GM23338 (cell line): ENCODE data around the gene MLF2. TPM values are rescaled to one million over a fixed set of nuclear protein-coding genes. Genes with fewer than 3 reads are reported as not detected.

Experiments used
- ATAC-seq: fragments of 200-7000 bp; cut with Tn5 transposase; 3 replicates; pipeline ENCODE4 v1.9.1; 2020
- DNase-seq: peaks from one replicate; pipeline ENCODE4 v3.0.0-alpha.2; 2015; ENCODE audit warnings: low spot score
- H2AFZ ChIP-seq: fragments of 200-600 bp; sonication (generic); 2 replicates; pipeline ENCODE4 v1.8.0; 2016; ENCODE audit warnings: antibody characterized with exemption, mild to moderate bottlenecking, moderate library complexity
- H3F3A ChIP-seq: fragments of 200-600 bp; sonication (generic); replicated peaks from 2 replicates; pipeline ENCODE4 v1.8.0; 2017; ENCODE audit warnings: antibody characterized with exemption, mixed run types, low read depth
- H3K27ac ChIP-seq: fragments of 200-600 bp; sonication (generic); 2 replicates; pipeline ENCODE4 v1.6.1; 2016; ENCODE audit warnings: low read depth
- H3K27me3 ChIP-seq: fragments of 200-600 bp; sonication (generic); 2 replicates; pipeline ENCODE4 v1.8.0; 2016; ENCODE audit warnings: mild to moderate bottlenecking, mixed run types, moderate library complexity; ENCODE audit not compliant: insufficient read depth
- H3K36me3 ChIP-seq: fragments of 200-600 bp; sonication (generic); 2 replicates; pipeline ENCODE4 v1.8.0; 2016; ENCODE audit warnings: mild to moderate bottlenecking; ENCODE audit not compliant: insufficient read depth
- H3K4me1 ChIP-seq: fragments of 200-600 bp; sonication (generic); 2 replicates; pipeline ENCODE4 v1.8.0; 2016; ENCODE audit warnings: mild to moderate bottlenecking, moderate library complexity; ENCODE audit not compliant: insufficient read depth
- H3K4me2 ChIP-seq: fragments of 200-600 bp; sonication (generic); 2 replicates; pipeline ENCODE4 v1.7.1; 2017; ENCODE audit warnings: mixed run types
- H3K4me3 ChIP-seq: fragments of 200-600 bp; sonication (generic); 2 replicates; pipeline ENCODE4 v1.6.1; 2016; ENCODE audit warnings: mixed run types
- H3K79me2 ChIP-seq: fragments of 200-600 bp; sonication (generic); replicated peaks from 2 replicates; pipeline ENCODE4 v1.8.0; 2017; ENCODE audit warnings: mild to moderate bottlenecking; ENCODE audit not compliant: insufficient read depth
- H3K9me2 ChIP-seq: fragments of 200-600 bp; sonication (generic); 2 replicates; pipeline ENCODE4 v1.8.0; 2017; ENCODE audit not compliant: insufficient read depth
- H4K20me1 ChIP-seq: fragments of 200-600 bp; sonication (generic); replicated peaks from 2 replicates; pipeline ENCODE4 v1.8.0; 2017; ENCODE audit warnings: mild to moderate bottlenecking; ENCODE audit not compliant: insufficient read depth
- H3K27ac Mint-ChIP-seq: 2 replicates; pipeline ENCODE4 v1.8.0; 2020; ENCODE audit warnings: inconsistent platforms, mild to moderate bottlenecking, moderate library complexity, mixed read lengths
- H3K27me3 Mint-ChIP-seq: 3 replicates; pipeline ENCODE4 v1.8.0; 2022; ENCODE audit warnings: low read depth, mild to moderate bottlenecking, moderate library complexity, mixed read lengths, inconsistent platforms; ENCODE audit not compliant: insufficient read depth, poor library complexity
- H3K36me3 Mint-ChIP-seq: 3 replicates; pipeline ENCODE4 v1.8.0; 2021; ENCODE audit warnings: low read depth, mild to moderate bottlenecking, inconsistent platforms, moderate library complexity, mixed read lengths
- H3K4me1 Mint-ChIP-seq: 3 replicates; pipeline ENCODE4 v1.8.0; 2020; ENCODE audit warnings: mild to moderate bottlenecking, inconsistent platforms, mixed read lengths
- H3K4me3 Mint-ChIP-seq: 3 replicates; pipeline ENCODE4 v1.8.0; 2021; ENCODE audit warnings: moderate library complexity, mild to moderate bottlenecking, inconsistent platforms, mixed read lengths
- H3K9me3 Mint-ChIP-seq: 3 replicates; pipeline ENCODE4 v1.8.0; 2020; ENCODE audit warnings: moderate library complexity, mild to moderate bottlenecking, inconsistent platforms, mixed read lengths
- CREB1 ChIP-seq: fragments of 250-450 bp; sonication (Bioruptor Pico); IDR thresholded peaks from 2 replicates; pipeline ENCODE4 v1.5.0; 2020; ENCODE audit warnings: low read depth, mild to moderate bottlenecking, moderate library complexity
- EZH2 ChIP-seq: fragments of 200-600 bp; sonication (generic); IDR thresholded peaks from one replicate; pipeline ENCODE4 v1.8.0; 2017; ENCODE audit warnings: antibody characterized with exemption, mild to moderate bottlenecking, low read depth; ENCODE audit not compliant: unreplicated experiment
- EZH2phosphoT487 ChIP-seq: fragments of 200-600 bp; sonication (generic); IDR thresholded peaks from one replicate; pipeline ENCODE4 v1.8.1; 2018; ENCODE audit warnings: antibody characterized with exemption; ENCODE audit not compliant: unreplicated experiment
- JUNB ChIP-seq: IDR thresholded peaks from one replicate; pipeline ENCODE4 v1.6.1; 2016; ENCODE audit warnings: antibody characterized with exemption; ENCODE audit not compliant: unreplicated experiment
- NANOG ChIP-seq: IDR thresholded peaks from 2 replicates; pipeline ENCODE4 v1.6.1; 2016; ENCODE audit warnings: antibody characterized with exemption, borderline replicate concordance
- POLR2AphosphoS5 ChIP-seq: IDR thresholded peaks from 2 replicates; pipeline ENCODE4 v1.6.1; 2016; ENCODE audit warnings: antibody characterized with exemption, low read depth
- STAT1 ChIP-seq: IDR thresholded peaks from one replicate; pipeline ENCODE4 v1.6.1; 2016; ENCODE audit warnings: antibody characterized with exemption; ENCODE audit not compliant: unreplicated experiment
- ZNF114 ChIP-seq: fragments of 250-450 bp; sonication (Bioruptor Pico); IDR thresholded peaks from 2 replicates; pipeline ENCODE4 v1.5.0; 2020; ENCODE audit warnings: mild to moderate bottlenecking, moderate library complexity
- ZNF331 ChIP-seq: fragments of 250-450 bp; sonication (Bioruptor Pico); IDR thresholded peaks from 2 replicates; pipeline ENCODE4 v1.5.0; 2020; ENCODE audit warnings: low read depth, mild to moderate bottlenecking, moderate library complexity
- polyA plus RNA-seq: library from polyadenylated mRNA; unstranded; fragments of >200 nt; fragmentation: Nextera tagmentation; extraction: Ambion mirVana; gene quantifications from 2 replicates; pipeline ENCODE4 v1.2.1, GENCODE V29; 2016
- total RNA-seq: library from RNA; depleted of rRNA; stranded (reverse); fragments of >200 nt; shearing (Covaris generic); gene quantifications from 2 replicates; pipeline ENCODE4 v1.2.3, GENCODE V29; 2014
- TF ChIP-seq, protein P1 (sequence below): fragments of 250-450 bp; sonication (Bioruptor Pico); IDR thresholded peaks from 2 replicates; pipeline ENCODE4 v1.5.0; 2020; ENCODE audit warnings: mild to moderate bottlenecking, moderate library complexity
- TF ChIP-seq, protein P2 (sequence below), 2 experiments: fragments of 200-600 bp in 1 of 2; sonication (generic) in 1 of 2; conservative IDR thresholded peaks; 2 replicates each; pipeline versions ENCODE4 v1.5.1 to v1.6.1; 2016 to 2017; ENCODE audit warnings: antibody characterized with exemption in 2 of 2, low read depth in 2 of 2, mild to moderate bottlenecking in 2 of 2, moderate library complexity in 1 of 2
- TF ChIP-seq, protein P3 (sequence below): IDR thresholded peaks from one replicate; pipeline ENCODE4 v1.6.1; 2018; ENCODE audit warnings: antibody characterized with exemption; ENCODE audit not compliant: unreplicated experiment
- TF ChIP-seq, protein P4 (sequence below): IDR thresholded peaks from 2 replicates; pipeline ENCODE4 v1.6.1; 2016; ENCODE audit warnings: antibody characterized with exemption

Gene MLF2
- total and polyA plus RNA-seq, 2 experiments from 2014 or later, result 280 to 289 TPM

DNA sequence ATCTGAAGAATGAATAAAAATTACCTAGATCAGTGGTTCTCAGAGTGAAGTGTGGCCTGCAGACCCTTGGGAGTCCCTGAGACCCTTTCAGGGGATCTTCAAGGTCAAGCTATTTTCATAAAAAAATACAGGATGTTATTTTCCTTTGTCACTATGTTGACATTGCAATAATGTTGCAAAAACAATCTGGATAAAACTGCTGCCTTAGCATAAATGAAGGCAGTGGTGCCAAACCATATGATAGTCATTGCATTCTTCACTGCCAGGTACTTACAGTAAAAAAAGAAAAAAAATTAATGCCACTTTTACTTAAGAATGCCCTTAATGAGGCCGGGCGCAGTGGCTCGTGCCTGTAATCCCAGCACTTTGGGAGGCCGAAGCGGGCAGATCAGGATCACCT is 34.4 kb upstream of the MLF2 start:
- ATAC-seq, result no peak
- no peaks in the 10 kb centered on the region for H3K27me3 ChIP-seq
- TF ChIP-seq, protein P1, sequence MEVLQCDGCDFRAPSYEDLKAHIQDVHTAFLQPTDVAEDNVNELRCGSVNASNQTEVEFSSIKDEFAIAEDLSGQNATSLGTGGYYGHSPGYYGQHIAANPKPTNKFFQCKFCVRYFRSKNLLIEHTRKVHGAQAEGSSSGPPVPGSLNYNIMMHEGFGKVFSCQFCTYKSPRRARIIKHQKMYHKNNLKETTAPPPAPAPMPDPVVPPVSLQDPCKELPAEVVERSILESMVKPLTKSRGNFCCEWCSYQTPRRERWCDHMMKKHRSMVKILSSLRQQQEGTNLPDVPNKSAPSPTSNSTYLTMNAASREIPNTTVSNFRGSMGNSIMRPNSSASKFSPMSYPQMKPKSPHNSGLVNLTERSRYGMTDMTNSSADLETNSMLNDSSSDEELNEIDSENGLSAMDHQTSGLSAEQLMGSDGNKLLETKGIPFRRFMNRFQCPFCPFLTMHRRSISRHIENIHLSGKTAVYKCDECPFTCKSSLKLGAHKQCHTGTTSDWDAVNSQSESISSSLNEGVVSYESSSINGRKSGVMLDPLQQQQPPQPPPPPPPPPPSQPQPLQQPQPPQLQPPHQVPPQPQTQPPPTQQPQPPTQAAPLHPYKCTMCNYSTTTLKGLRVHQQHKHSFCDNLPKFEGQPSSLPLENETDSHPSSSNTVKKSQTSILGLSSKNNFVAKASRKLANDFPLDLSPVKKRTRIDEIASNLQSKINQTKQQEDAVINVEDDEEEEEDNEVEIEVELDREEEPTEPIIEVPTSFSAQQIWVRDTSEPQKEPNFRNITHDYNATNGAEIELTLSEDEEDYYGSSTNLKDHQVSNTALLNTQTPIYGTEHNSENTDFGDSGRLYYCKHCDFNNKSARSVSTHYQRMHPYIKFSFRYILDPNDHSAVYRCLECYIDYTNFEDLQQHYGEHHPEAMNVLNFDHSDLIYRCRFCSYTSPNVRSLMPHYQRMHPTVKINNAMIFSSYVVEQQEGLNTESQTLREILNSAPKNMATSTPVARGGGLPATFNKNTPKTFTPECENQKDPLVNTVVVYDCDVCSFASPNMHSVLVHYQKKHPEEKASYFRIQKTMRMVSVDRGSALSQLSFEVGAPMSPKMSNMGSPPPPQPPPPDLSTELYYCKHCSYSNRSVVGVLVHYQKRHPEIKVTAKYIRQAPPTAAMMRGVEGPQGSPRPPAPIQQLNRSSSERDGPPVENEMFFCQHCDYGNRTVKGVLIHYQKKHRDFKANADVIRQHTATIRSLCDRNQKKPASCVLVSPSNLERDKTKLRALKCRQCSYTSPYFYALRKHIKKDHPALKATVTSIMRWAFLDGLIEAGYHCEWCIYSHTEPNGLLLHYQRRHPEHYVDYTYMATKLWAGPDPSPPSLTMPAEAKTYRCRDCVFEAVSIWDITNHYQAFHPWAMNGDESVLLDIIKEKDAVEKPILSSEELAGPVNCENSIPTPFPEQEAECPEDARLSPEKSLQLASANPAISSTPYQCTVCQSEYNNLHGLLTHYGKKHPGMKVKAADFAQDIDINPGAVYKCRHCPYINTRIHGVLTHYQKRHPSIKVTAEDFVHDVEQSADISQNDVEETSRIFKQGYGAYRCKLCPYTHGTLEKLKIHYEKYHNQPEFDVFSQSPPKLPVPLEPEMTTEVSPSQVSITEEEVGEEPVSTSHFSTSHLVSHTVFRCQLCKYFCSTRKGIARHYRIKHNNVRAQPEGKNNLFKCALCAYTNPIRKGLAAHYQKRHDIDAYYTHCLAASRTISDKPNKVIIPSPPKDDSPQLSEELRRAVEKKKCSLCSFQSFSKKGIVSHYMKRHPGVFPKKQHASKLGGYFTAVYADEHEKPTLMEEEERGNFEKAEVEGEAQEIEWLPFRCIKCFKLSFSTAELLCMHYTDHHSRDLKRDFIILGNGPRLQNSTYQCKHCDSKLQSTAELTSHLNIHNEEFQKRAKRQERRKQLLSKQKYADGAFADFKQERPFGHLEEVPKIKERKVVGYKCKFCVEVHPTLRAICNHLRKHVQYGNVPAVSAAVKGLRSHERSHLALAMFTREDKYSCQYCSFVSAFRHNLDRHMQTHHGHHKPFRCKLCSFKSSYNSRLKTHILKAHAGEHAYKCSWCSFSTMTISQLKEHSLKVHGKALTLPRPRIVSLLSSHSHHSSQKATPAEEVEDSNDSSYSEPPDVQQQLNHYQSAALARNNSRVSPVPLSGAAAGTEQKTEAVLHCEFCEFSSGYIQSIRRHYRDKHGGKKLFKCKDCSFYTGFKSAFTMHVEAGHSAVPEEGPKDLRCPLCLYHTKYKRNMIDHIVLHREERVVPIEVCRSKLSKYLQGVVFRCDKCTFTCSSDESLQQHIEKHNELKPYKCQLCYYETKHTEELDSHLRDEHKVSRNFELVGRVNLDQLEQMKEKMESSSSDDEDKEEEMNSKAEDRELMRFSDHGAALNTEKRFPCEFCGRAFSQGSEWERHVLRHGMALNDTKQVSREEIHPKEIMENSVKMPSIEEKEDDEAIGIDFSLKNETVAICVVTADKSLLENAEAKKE, result no peak
- TF ChIP-seq EZH2phosphoT487 (no peak), ZNF114 (CRISPR knock-in tag) (no peak), NANOG (no peak), ZNF331 (CRISPR knock-in tag) (no peak), CREB1 (CRISPR knock-in tag) (no peak), POLR2AphosphoS5 (no peak), EZH2 (no peak), STAT1 (no peak), JUNB (no peak)
- TF ChIP-seq, protein P2, sequence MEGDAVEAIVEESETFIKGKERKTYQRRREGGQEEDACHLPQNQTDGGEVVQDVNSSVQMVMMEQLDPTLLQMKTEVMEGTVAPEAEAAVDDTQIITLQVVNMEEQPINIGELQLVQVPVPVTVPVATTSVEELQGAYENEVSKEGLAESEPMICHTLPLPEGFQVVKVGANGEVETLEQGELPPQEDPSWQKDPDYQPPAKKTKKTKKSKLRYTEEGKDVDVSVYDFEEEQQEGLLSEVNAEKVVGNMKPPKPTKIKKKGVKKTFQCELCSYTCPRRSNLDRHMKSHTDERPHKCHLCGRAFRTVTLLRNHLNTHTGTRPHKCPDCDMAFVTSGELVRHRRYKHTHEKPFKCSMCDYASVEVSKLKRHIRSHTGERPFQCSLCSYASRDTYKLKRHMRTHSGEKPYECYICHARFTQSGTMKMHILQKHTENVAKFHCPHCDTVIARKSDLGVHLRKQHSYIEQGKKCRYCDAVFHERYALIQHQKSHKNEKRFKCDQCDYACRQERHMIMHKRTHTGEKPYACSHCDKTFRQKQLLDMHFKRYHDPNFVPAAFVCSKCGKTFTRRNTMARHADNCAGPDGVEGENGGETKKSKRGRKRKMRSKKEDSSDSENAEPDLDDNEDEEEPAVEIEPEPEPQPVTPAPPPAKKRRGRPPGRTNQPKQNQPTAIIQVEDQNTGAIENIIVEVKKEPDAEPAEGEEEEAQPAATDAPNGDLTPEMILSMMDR (conservative IDR thresholded peaks at IDR 0.05; ENCODE audit: low read depth in 2 of 2), result no peak
- TF ChIP-seq, protein P3, sequence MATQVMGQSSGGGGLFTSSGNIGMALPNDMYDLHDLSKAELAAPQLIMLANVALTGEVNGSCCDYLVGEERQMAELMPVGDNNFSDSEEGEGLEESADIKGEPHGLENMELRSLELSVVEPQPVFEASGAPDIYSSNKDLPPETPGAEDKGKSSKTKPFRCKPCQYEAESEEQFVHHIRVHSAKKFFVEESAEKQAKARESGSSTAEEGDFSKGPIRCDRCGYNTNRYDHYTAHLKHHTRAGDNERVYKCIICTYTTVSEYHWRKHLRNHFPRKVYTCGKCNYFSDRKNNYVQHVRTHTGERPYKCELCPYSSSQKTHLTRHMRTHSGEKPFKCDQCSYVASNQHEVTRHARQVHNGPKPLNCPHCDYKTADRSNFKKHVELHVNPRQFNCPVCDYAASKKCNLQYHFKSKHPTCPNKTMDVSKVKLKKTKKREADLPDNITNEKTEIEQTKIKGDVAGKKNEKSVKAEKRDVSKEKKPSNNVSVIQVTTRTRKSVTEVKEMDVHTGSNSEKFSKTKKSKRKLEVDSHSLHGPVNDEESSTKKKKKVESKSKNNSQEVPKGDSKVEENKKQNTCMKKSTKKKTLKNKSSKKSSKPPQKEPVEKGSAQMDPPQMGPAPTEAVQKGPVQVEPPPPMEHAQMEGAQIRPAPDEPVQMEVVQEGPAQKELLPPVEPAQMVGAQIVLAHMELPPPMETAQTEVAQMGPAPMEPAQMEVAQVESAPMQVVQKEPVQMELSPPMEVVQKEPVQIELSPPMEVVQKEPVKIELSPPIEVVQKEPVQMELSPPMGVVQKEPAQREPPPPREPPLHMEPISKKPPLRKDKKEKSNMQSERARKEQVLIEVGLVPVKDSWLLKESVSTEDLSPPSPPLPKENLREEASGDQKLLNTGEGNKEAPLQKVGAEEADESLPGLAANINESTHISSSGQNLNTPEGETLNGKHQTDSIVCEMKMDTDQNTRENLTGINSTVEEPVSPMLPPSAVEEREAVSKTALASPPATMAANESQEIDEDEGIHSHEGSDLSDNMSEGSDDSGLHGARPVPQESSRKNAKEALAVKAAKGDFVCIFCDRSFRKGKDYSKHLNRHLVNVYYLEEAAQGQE, result no peak
- TF ChIP-seq, protein P4, sequence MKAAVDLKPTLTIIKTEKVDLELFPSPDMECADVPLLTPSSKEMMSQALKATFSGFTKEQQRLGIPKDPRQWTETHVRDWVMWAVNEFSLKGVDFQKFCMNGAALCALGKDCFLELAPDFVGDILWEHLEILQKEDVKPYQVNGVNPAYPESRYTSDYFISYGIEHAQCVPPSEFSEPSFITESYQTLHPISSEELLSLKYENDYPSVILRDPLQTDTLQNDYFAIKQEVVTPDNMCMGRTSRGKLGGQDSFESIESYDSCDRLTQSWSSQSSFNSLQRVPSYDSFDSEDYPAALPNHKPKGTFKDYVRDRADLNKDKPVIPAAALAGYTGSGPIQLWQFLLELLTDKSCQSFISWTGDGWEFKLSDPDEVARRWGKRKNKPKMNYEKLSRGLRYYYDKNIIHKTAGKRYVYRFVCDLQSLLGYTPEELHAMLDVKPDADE, result no peak
- H3K27ac ChIP-seq, result no peak overlapping the region
- H2AFZ ChIP-seq, result peak overlapping the region; percentile 4
- H3K4me3 ChIP-seq, result no peak overlapping the region
- H3K27me3 Mint-ChIP-seq, result peaks cover 7% of the 10 kb centered on the region
- no peaks in the 10 kb centered on the region for H3K9me2 ChIP-seq
- H3K4me3 Mint-ChIP-seq, result no peak overlapping the region
- peak overlapping the region; percentile 23; the same call in 1 of the 2 replicates for H3K27ac Mint-ChIP-seq
- H3K4me2 ChIP-seq, result peak overlapping the region; percentile 16
- H3K79me2 ChIP-seq, result no peaks in the 10 kb centered on the region
- no peaks in the 10 kb centered on the region for H4K20me1 ChIP-seq
- no peaks in the 10 kb centered on the region for H3K36me3 ChIP-seq
- H3K4me1 ChIP-seq, result peaks cover 22% of the 10 kb centered on the region
- DNase-seq, result no peak
- H3K36me3 Mint-ChIP-seq, result no peaks in the 10 kb centered on the region
- peaks cover 19% of the 10 kb centered on the region for H3K4me1 Mint-ChIP-seq
- H3F3A ChIP-seq, result no peaks in the 10 kb centered on the region
- no peaks in the 10 kb centered on the region for H3K9me3 Mint-ChIP-seq
